WERI-Rb-1 (cell line): ENCODE measurements around the gene CD36.

Source experiments
- DNase-seq: peaks from one replicate; pipeline ENCODE4 v3.0.0-alpha.2; 2020
- H3K27ac ChIP-seq: fragments of 250-450 bp; sonication (Bioruptor Pico); 2 replicates; pipeline ENCODE4 v1.5.1; 2020; ENCODE audit warnings: mild to moderate bottlenecking, moderate library complexity
- H3K27me3 ChIP-seq: fragments of 250-450 bp; sonication (Bioruptor Pico); 2 replicates; pipeline ENCODE4 v1.5.1; 2021; ENCODE audit warnings: mild to moderate bottlenecking, low read depth, moderate library complexity; ENCODE audit not compliant: insufficient read depth, severe bottlenecking
- H3K36me3 ChIP-seq: fragments of 250-450 bp; sonication (Bioruptor Pico); 2 replicates; pipeline ENCODE4 v1.5.1; 2020; ENCODE audit warnings: mild to moderate bottlenecking, moderate library complexity
- H3K4me3 ChIP-seq: 2 replicates; pipeline ENCODE4 v1.5.1; 2011; ENCODE audit warnings: low read depth, mild to moderate bottlenecking, control low read depth, low read length
- H3K9me3 ChIP-seq: fragments of 250-450 bp; sonication (Bioruptor Pico); 2 replicates; pipeline ENCODE4 v1.5.1; 2021; ENCODE audit warnings: mild to moderate bottlenecking, moderate library complexity; ENCODE audit not compliant: severe bottlenecking
- CTCF ChIP-seq: IDR thresholded peaks from 2 replicates; pipeline ENCODE4 v1.5.1; 2011; ENCODE audit warnings: low read depth, mild to moderate bottlenecking, control low read depth, inconsistent platforms, low read length

CD36 gene

GRCh38 chr7:80629023-80629422 lies 9.4 kb upstream of the CD36 start:
- H3K9me3 ChIP-seq, result no peaks in the 10 kb centered on the region
- H3K36me3 ChIP-seq, result no peaks in the 10 kb centered on the region
- TF ChIP-seq CTCF, result no peak
- H3K27ac ChIP-seq, result no peak overlapping the region
- no peaks in the 10 kb centered on the region for H3K27me3 ChIP-seq
- H3K4me3 ChIP-seq, result no peak overlapping the region
- no peak for DNase-seq

- no peaks in the 10 kb centered on the region for H3K9me3 ChIP-seq
- H3K27ac ChIP-seq, result no peak overlapping the region
- DNase-seq, result no peak
- H3K36me3 ChIP-seq, result no peaks in the 10 kb centered on the region
- no peak overlapping the region for H3K4me3 ChIP-seq
- TF ChIP-seq CTCF, result no peak
- H3K27me3 ChIP-seq, result no peaks in the 10 kb centered on the region
These were observed 7.6 kb upstream of the CD36 start for GRCh38 chr7:80630608-80631405.

GRCh38 chr7:80631421-80631820 lies 7.0 kb upstream of the CD36 start:
- no peaks in the 10 kb centered on the region for H3K36me3 ChIP-seq
- no peak for DNase-seq
- no peaks in the 10 kb centered on the region for H3K9me3 ChIP-seq
- no peak overlapping the region for H3K4me3 ChIP-seq
- no peak for TF ChIP-seq CTCF
- H3K27ac ChIP-seq, result no peak overlapping the region
- no peaks in the 10 kb centered on the region for H3K27me3 ChIP-seq

- TF ChIP-seq CTCF, result no peak
- Histone ChIP-seq H3K27me3 (no peaks in the 10 kb centered on the region), H3K9me3 (no peaks in the 10 kb centered on the region), H3K27ac (no peak overlapping the region), H3K36me3 (no peaks in the 10 kb centered on the region), H3K4me3 (no peak overlapping the region)
- DNase-seq, result no peak
These were observed 6.3 kb upstream of the CD36 start for GRCh38 chr7:80632139-80632538.

GRCh38 chr7:80632819-80633218 lies 5.6 kb upstream of the CD36 start:
- H3K4me3 ChIP-seq, result no peak overlapping the region
- no peaks in the 10 kb centered on the region for H3K9me3 ChIP-seq
- no peaks in the 10 kb centered on the region for H3K36me3 ChIP-seq
- no peaks in the 10 kb centered on the region for H3K27me3 ChIP-seq
- no peak overlapping the region for H3K27ac ChIP-seq
- TF ChIP-seq CTCF, result no peak
- no peak for DNase-seq

GRCh38 chr7:80634505-80634904 lies 3.9 kb upstream of the CD36 start:
- TF ChIP-seq CTCF, result no peak
- H3K27me3 ChIP-seq, result no peaks in the 10 kb centered on the region
- no peak overlapping the region for H3K27ac ChIP-seq
- no peaks in the 10 kb centered on the region for H3K36me3 ChIP-seq
- no peaks in the 10 kb centered on the region for H3K9me3 ChIP-seq
- DNase-seq, result no peak
- H3K4me3 ChIP-seq, result no peak overlapping the region
